HCEC 1CT (cell line): ENCODE results near the gene PNLIPRP2.
A peak's percentile ranks its signal among the peaks of the same experiment; 100 is the strongest.

ENCODE experiments used
- DNase-seq: peaks from one replicate; pipeline ENCODE4 v3.0.0-alpha.2; 2017

PNLIPRP2 gene

DNA sequence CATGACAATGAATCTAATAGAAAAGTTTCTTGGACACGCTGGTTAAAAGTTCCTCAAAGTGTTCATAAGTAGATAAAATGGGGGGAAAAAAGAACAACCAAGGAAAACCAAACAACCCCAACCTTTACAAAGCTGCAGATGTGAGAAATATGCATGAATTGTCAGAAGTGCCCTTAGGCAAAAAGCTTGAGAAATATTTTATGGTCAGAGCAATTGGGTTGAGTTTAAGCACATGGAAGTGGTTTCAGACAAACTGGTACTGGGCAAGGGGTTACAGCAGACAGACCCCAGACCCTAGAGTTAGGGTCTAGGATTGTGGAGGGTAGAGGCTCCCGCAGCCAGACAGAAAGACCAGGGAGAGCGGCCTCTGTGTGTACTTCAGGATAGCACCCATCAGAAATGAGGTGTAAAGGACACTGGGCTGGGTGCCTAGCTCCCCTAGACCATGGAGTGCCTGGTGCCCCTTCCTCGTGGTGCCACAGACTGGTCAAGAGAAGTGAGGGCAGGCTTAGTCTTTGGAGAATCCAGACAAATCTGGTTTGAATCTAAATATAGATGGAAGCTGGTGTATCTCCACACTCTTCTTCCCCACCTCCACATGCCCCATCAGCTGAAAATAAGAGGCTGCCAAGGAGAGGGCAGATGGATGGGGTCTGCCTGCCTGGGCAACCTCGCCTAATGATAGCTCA, 37.3 kb downstream of the PNLIPRP2 start:
- DNase-seq, result no peak

DNA sequence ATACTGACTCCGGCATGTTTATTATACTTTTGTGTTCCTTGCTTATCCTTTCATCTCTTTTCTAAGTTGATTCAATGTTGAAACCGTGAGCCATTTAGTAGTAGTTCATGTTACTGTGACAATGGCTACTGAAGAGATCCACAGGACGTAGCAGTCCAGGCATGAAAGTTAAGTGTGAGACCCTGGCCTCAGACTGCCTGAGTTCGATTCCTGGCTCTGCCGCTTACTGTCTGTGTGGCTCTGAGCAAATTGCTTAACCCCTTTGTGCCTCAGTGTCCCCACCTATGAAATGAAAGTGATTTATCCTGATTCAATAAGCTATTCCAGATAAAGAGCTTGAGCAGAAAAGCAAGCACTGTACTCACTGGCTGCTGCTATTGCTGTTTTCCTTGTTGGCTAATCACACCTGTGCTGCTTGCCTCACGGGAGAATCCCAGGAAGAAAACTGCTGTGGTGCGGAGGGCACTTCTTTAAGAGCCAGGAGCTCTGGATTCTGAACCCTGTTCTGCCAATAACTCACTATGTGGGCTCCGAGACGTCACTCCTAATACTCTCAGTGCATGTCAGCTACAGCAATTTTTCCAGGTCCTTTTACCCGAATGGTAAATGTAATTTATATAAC, 38.4 kb downstream of the PNLIPRP2 start:
- no peak for DNase-seq

DNA sequence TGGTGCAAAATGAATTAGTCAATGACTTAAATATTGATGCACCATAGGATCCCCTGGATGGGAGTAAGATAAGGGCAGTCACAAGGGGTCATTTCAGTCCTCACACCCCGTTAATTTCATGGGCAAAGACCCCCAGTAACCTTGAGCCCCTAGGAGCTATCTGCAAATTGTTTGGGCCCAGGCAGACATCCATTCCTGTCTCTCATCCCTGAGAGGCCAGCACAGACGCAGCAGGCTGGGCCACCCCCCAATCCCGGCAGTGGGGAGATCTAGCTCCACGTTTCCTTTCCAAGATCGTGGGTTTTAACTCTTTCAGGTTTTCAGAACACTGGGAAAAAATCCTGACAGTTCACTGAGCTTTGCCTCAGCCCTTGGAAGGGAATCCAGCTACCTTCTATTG, 40.1 kb downstream of the PNLIPRP2 start:
- DNase-seq, result no peak

DNA sequence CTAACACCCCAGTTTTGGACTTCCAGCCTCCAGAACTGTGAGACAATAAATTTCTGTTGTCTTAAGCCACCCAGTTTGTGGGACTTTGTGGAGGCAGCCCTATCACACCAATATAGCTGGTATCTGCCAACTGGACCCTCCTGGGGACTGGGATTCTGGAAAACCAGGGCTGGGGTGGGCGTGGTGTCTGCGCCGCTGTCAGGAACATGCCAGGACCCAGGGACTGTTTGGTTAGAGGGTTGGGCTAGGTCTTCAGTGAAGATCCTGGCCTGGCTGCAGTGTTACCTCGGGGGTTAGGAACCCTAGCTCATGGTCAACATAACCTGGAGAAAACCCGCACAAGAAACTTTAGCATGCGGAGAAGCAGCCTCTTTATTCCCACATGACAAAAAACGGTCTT, 42.6 kb downstream of the PNLIPRP2 start:
- DNase-seq, result no peak

DNA sequence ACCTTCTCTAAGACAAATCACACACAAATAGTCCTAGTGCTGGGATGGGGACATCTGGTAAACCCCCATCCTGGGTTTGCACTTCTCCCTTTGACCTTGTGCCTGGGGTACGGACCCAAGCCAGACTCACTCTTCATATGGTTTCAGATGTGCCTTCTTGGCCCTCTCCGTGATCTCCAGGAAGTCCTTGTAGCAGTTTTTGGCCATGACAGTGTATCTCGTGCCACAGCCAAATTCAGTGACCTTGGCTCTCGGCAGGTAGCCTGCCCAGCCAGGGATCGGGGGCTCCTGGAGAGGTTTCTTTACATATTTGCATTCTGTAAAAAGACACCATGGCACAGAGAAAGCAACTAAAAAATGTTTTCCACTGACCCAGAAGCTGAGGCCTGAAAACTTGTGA, 43.9 kb downstream of the PNLIPRP2 start:
- no peak for DNase-seq

DNA sequence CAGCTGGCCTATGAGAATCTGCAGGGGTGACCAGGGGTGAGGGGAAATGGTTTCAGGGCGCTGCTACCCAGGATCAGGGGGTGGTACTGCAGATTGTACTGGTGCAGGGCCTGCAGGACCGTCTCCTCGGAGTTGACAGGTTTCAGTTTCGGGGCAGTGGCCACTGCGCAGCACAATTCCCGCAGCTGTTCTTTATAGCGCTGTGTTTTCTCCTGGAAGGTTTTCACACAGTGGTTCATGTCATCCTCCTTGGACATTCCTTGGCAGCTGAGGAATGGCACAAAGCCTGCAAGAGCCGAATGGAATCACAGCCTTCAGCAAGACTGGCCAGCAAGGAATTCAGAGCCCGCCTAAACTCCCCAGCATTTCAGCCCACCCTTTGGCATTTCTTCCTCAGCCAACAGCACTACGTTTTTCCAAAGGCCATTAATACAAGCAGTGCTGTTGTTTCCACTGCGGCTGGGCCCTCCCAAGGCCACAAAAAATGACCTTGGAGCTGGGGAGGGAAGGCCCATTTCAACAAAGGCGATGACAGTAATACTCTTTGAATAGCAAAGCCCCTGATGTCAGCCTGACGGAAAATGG, 44.9 kb downstream of the PNLIPRP2 start:
- no peak for DNase-seq

DNA sequence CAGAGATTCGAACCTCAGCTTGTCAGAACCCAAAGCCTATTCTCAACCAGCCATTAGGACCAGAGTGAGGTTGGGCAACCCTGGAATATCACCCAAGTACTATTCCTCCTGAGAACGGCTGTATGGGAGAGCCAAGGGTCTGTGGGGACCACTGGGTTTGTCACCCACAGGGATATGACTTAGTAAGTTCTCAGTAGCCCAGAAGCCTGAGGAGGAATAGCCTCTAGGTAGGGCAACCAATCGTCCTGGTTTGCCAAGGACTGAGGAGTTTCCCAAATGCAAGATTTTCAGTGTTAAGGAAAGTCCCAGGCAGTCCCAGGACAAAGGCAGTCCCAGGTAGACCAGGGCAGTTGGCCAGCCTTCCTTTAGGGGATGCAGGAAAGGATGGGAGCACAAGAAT, 46.7 kb downstream of the PNLIPRP2 start:
- no peak for DNase-seq

DNA sequence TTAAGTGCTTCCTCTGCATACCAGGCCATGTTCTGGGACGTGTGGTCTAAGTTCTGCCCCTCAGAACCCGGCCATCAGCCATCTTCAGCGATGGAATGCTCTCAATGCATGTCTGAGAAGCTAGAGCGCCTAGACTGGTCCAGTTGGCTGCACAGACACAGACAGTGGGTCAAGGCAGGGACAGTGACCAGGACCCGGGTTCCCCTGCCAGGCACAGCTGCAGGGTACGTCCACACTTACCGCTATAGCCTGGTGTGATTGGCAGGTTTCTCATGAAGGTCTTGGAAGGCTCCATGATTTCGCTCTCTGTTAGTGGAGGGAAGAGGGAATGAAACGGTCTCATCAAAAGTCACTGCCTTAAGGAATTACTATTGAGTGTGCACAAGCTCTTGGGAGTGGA, 47.3 kb downstream of the PNLIPRP2 start:
- no peak for DNase-seq

DNA sequence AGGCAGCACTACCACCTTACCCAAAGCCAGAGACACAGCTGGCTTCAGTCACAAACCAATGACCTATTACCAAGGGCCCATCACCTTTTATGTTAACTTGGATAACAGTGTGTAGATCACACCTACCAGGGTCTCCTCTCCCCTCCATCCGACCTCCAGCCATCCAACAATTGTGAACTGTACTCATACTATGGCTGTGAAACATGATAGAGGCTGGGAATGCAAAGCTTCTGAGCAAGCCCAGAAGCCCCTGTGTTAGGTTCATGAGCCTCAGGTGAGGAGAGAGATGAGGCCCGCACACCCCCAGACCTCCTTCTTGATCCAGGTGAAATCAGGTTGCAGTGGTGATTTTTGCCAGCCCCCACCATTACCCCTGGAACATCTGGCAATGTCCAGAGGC, 47.7 kb downstream of the PNLIPRP2 start:
- no peak for DNase-seq

DNA sequence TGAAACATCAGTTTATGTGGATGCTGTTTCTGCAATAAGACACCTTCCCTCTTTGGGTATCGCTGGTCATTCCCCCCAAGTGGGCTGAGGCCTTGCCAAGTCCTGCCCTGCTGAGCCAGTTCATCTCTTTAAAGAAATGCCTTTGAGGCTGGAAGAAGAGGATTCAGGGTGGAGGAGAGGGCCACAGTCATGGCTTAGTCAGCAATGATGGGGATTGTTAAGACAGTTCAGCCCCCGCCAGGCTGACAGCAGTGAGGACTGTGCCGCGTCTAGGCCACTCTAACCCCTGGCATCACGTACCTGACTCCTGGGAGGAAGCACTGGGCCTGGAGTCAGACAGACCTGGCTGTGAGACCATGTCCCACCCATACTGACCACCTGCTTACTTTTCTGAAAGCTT, 48.3 kb downstream of the PNLIPRP2 start:
- peak; percentile 2 for DNase-seq

DNA sequence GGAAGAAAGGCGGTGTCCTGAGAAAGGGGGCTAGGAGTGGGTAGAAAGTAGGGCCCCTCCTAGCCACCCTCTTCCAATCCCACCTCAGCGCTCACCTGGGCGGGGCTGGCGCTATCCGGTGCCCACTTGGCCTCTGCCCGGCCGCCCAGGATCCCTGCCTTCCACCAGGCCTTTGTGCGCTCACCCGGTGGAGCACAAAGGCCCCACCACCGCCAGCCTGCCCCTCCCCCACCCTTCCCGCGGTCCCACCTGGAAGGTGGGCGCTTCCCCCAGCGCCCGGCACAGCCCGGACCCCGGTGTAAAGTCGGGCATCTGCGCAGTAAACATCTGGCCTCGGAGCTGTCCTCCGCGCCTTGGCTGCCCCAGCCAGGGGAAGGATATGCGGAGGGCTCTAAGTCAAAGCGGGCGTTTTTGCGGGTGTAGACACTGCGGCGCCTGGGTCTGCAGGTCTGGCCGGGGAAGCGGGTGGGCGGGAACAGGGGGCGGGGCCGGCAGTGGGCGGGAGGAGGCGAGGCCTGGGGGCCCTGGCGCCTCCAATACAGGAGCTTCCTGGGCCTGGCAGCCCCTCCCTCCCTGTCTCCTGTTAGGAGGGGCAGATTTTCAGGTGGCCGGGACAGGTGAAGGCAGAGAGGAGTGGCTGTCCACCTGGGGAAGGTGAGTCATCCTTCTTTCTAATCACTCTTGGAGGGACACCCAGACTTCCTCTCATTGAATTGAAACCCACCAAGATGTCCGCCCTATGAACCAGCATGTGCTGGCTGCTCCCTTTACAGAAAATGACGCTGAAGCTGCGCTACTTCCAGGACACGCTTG, 49.3 kb downstream of the PNLIPRP2 start:
- no peak for DNase-seq

DNA sequence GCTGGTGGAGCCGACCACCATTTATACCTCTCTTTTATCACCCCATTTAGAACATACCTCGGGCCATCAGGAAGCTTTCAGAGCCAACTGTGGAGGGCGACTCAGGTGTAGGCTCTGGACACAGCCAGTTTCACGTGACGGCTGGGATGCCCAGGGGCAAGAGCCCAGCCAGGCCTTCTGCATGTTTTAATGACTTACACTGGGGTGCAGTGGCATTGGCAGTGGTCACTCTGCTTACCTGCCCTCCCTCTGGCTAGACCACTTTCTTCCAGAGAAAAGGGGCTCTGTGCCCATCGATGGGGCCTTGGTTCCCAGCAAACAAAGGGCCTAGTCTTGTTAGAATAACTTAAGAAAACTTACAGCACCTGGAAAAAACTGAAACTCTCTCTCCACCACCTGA, 50.0 kb downstream of the PNLIPRP2 start:
- no peak for DNase-seq

DNA sequence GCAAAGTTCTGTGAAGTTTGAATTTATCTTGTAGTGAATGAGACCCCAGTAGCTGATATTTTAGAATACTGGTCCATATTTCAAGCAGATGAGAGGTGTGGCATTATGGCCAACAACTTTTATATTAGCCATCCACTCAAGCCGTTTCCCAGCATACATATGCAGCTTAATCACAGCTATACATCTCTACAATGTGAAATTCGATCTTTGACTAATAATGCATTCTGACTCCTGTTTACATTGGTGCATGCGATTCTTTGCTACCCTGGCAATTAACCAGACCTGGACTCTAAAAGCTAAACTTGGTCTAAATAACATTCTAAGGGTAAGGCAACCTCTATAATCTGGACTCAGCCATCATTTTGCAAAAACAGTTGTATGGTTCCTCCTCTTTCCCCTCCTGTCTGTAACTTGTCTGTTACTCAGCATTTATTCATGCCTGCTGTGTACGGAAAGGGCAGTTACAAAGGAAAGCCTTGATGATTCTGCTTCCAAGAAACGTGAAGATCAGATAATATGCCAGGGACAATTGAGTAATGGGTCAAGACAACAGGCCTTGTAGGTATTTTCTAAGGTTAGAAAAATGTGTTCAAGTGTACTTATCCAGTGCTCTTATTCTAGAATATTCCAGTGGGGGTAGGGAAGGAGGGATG, 50.6 kb downstream of the PNLIPRP2 start:
- peak; percentile 1 for DNase-seq

DNA sequence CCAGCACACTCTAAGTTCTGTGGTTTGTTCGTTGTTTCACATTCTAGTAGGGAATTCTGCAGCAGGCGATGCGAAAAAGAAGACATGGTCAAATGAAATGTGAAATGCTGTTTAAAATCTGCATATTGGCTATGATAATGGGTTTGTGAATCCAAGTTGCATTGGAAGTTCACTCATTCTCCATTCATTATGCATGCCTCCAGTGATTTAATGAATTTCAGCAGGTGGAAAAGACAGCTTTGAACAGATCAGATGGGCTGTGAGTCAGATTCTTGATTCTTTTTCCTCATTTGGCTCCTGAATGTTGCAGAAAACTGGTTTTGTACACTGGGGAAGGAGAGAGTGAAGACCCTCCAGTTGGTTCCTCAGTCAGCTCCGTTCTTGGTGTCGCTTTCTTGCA, 52.1 kb downstream of the PNLIPRP2 start:
- DNase-seq, result no peak

DNA sequence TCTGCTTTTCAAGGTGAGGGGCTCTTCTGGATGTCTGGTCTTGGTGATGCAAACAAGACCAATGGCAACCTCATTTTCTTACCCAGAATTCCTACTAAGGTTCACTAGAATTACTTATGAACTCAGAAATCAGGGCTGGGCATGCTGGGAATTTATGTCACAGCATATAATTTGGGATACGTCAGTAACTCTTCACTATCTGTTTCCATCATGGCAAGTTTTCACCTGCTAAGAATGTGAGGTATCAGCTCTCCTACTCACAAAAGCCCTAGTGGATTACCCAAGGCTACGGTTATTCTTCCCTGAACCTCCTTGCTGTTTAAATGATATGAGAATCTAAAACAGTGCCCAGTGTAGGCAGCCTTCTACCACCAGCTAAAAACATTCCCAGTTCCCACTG, 53.1 kb downstream of the PNLIPRP2 start:
- DNase-seq, result no peak

DNA sequence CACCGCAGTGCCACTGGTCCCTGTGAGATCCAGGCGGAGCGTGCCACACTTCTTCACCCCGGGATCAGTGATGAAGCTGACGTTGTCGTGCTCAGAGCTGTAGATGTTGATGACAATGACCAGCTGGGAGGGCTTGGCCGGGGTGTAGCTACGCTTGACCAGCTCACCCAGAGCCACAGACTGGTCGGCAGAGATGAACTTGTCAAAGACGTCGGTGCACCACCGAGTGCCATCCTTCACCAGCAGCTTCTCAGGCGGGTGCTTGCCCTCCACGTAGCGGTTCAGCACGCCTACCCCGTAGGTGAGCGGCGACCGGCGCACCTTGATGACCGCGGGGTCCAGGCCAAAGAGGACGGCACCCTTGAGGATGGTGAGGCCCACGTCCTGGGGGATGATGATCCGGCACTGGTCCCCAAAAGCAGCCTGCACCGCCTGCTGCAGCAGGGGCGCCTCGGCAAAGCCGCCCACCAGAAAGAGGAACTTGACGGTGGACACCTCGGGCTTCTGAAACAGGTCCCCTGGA, 54.2 kb downstream of the PNLIPRP2 start:
- DNase-seq, result no peak

DNA sequence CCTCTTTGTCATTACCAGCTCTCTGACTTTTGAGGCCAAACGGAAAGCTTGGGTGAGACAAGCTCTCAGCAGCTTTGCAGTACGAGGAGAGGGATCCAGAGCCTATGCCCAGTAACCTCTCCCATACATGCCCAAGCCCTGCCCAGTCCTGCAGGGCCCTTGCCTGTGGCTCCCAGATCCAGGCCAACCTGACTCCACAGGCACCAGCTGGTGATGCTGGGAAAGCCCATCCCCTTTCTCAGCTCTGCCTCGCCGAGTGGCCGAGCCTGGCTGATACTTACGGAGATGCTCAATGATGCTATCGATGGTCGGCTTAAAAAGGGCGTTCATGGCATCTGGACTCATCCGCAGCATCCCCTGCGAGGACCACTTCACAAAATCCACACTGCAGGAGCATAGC, 55.4 kb downstream of the PNLIPRP2 start:
- DNase-seq, result no peak

DNA sequence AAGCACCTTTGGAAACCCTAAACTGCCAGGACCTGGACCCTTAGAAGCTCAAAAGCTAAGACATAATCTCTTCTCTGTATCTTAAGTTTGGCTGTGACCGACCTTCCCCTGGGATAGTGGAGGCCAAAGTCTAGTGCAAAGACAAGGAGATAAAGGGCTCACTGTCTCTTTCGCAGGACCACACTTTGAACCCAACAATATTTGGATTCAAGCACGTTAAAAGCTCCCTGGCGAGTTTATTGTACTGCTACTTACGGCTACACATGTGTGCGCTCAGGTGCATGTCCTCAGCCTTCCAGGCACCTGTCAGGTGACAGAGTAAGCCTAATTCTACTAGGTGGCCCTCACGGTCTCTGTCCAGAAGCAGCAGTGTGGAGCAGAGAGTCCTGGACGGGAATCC, 55.9 kb downstream of the PNLIPRP2 start:
- DNase-seq, result no peak

DNA sequence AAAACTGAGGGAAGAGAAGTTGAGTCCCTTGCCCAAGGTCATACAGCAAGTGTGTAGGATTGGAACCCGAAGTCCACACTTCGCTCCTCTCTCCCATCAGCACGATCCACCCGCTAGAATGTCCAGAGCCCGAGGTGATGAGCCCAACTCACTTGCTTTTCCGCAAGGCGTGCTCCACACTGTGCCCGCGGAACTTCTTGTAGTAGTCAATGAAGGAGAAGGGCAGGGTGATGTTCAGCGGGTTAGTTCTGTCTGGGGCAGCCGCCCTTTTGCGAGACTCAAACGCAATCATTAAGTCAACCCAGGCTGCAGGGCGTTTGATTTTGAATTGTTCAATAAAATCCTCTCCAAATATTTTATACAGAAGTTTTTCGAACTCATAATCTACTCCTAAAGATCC, 58.6 kb downstream of the PNLIPRP2 start:
- no peak for DNase-seq

DNA sequence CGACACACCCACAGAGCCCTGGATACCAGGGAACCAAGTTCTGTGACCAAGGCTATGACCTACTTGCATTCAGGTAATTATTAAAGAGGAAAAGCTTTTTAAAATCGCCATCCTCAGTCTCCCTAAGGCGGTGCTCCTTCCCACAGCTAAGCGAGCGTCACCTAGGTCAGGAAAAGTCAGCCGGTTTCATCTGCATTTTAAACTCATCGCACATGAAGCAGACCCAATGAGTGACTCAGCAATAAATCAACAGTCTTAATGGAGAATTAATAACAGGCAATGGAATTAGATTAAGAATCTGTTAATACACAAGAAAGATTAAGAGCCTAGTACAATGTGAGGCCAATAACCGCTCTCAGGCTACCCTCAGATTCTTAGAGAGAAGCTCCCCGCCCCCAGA, 62.4 kb downstream of the PNLIPRP2 start:
- DNase-seq, result no peak

DNA sequence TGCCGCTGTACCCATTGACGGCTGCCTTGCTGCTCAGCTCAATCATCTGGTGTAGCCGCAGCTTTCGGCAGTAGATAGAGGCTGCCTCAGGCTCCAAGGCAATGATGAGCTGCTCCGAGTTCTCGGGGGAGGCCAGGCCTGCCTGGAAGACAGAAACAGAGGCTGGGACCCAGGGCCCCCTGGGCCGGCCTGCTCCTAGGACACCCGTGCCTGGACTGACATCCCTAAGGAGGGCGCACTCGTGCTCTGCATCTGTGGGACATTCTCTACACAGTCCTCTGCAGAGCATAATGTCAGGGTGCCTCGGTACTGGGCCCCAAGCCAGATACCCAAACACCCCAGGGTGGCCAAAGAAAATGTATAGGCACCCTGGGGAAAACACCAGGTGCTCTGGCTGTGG, 63.1 kb downstream of the PNLIPRP2 start:
- DNase-seq, result no peak

DNA sequence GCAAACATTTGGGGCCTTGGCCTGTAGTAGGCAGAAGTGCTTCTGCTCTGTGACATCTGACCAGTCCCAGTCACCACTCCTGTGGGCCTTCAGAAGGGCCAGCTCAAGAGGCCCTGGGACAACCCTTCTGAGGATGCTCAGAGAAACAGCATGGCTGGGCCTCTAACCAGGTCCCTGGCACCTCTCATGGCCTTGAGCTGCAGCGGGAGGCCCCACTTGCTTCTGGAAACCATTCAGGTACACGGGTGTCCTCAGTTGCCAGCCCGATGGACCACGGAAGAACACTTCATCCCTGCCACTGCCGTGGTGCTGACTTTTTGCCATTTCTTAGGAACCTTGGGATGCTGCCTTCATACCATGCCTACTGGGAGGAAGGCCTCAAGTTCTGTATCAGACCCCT, 64.0 kb downstream of the PNLIPRP2 start:
- no peak for DNase-seq

DNA sequence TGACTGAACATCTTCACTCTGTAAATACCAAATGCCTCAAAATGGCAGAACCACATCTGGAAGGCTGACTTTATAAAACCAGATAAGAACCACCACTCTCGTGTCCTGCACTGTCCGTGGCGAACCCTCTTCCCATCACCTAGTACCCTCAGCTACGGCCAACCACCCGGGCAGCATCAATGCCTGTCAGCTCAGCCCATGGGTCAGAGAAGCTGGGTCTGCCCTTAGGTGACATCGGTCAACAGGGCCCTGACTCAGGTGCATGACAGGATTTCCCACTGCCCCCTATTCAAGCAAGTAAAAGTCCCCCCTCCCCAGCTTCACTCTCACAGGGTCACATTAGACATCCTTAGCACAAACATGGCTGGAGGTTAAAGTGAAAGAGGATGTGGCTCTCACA, 65.1 kb downstream of the PNLIPRP2 start:
- no peak for DNase-seq
